Spleen (tissue), 11 donors: ENCODE data around the gene SEM1. TPM values are rescaled to one million over a fixed set of nuclear protein-coding genes. Genes with fewer than 3 reads are reported as not detected.

Source experiments
- DNase-seq: peaks from one replicate; pipeline ENCODE4 v3.0.0-alpha.2; 2020
- H3K27ac ChIP-seq, 8 donors: fragments of 200-600 bp; sonication (generic) in 7 of 8; 1 replicate in 4 of 8; 2 replicates in 4 of 8; pipeline versions ENCODE4 v1.5.0 to v1.8.0; 2016 to 2021; ENCODE audit warnings: inconsistent platforms in 4 of 8, mild to moderate bottlenecking in 4 of 8, moderate library complexity in 1 of 8
- H3K27me3 ChIP-seq, 7 donors: fragments of 200-600 bp; sonication (generic) in 6 of 7; replicated peaks in 1 of 7; 1 replicate in 4 of 7; 2 replicates in 3 of 7; pipeline versions ENCODE4 v1.5.0 to v1.8.0; 2016 to 2021; ENCODE audit warnings: inconsistent platforms in 3 of 7, mild to moderate bottlenecking in 1 of 7
- H3K36me3 ChIP-seq, 6 donors: fragments of 200-600 bp; sonication (generic) in 5 of 6; 1 replicate in 4 of 6; 2 replicates in 2 of 6; pipeline versions ENCODE4 v1.5.0 to v1.8.0; 2016 to 2021; ENCODE audit warnings: inconsistent platforms in 2 of 6
- H3K4me1 ChIP-seq, 6 donors: fragments of 200-600 bp; sonication (generic) in 5 of 6; 1 replicate in 3 of 6; 2 replicates in 3 of 6; pipeline versions ENCODE4 v1.5.0 to v1.8.0; 2016 to 2021; ENCODE audit warnings: inconsistent platforms in 3 of 6
- H3K4me3 ChIP-seq, 8 donors: fragments of 200-600 bp; sonication (generic) in 7 of 8; 1 replicate in 4 of 8; 2 replicates in 4 of 8; pipeline versions ENCODE4 v1.5.0 to v1.8.0; 2016 to 2021; ENCODE audit warnings: inconsistent platforms in 4 of 8, mild to moderate bottlenecking in 4 of 8, moderate library complexity in 2 of 8
- H3K9me3 ChIP-seq, 8 donors: fragments of 200-600 bp; sonication (generic) in 7 of 8; 1 replicate in 4 of 8; 2 replicates in 4 of 8; pipeline versions ENCODE4 v1.5.0 to v1.8.0; 2016 to 2021; ENCODE audit warnings: inconsistent platforms in 4 of 8
- CTCF ChIP-seq, 11 experiments: fragments of 200-600 bp in 7 of 11; fragments of 450-650 bp in 4 of 11; sonication (generic) in 4 of 11; IDR thresholded peaks in 8 of 11; conservative IDR thresholded peaks in 3 of 11; 1 replicate in 7 of 11; 2 replicates in 4 of 11; pipeline versions ENCODE4 v1.4.0 to v1.8.0; 2016 to 2021; ENCODE audit warnings: antibody characterized with exemption in 11 of 11, inconsistent platforms in 4 of 11, mild to moderate bottlenecking in 1 of 11
- POLR2A ChIP-seq, 3 donors: fragments of 450-650 bp; IDR thresholded peaks; one replicate each; pipeline ENCODE4 v1.5.1; 2017; ENCODE audit warnings: antibody characterized with exemption in 3 of 3, mild to moderate bottlenecking in 1 of 3
- POLR2AphosphoS5 ChIP-seq, 3 donors: sonication (generic); formaldehyde crosslinking; IDR thresholded peaks; one replicate each; pipeline ENCODE4 v1.5.1; 2017; ENCODE audit warnings: antibody characterized with exemption in 3 of 3
- WGBS, 5 donors: extraction: QIAGEN DNeasy Blood & Tissue Kit in 3 of 5; methylation state at CpG; one replicate each; pipeline versions ENCODE4 v1.1.5 to v1.1.7; 2013 to 2018; 5-methylcytosine and 5-hydroxymethylcytosine counted together
- intact Hi-C: fragments of 100-400 bp; cut with DNase I; formaldehyde crosslinking; loops from one replicate; pipeline ENCODE4 v1.15.0; 2023; ENCODE audit warnings: low total_unique reads
- polyA plus RNA-seq, 3 donors: library from polyadenylated mRNA; stranded (reverse); fragments of 200-250 nt; gene quantifications; one replicate each; pipeline ENCODE4 v1.2.1, GENCODE V29; 2013
- total RNA-seq, 7 donors: library from RNA; depleted of rRNA in 3 of 7; stranded (reverse); fragments of >200 nt in 3 of 7; fragmentation: NEBNext Ultra II Directional in 4 of 7; extraction: Animal tissue kit (Norgen Biotek cat#: 25700) in 4 of 7; gene quantifications; one replicate each; pipeline versions ENCODE4 v1.1.0 to v1.2.1, GENCODE V29; 2016 to 2021
- donor health status: healthy with polysubstance abuse.
- donor health status: DM: no; HTN: no; CAD: no; lungs with moderate emphysema.
- donor health status: DM: no; HTN: no; CAD: no.
- donor health status: Bipolar disorder and iron deficiency.
- donor health status: healthy.
- donor health status: DM: no; HTN: no; CAD: no.
- donor health status: DM: yes; HTN: yes; CAD: no.

The SEM1 gene
- total and polyA plus RNA-seq, 10 donors, result 15.5 to 78.6 (median 39.9) TPM

DNA sequence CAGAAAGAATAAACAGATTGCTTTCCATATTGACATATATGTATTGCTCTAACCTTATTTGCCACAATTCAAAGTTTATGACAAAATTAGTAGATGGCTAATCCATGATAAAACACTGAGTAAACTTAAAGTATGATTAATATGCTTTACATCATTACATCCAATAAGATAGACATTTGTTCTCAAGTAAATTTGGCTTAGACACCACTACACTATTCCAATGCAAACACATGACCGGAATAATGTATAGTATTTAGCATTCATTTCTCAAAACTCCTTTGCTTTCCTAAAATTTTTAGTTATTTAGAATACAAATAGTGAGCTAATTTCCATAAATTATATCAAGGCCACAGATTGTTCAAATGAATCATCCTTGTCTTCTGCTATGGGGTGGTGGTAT, 20.2 kb downstream of the SEM1 start:
- Histone ChIP-seq H3K27me3 (no peaks in the 10 kb centered on the region), H3K4me1 (peaks cover 0 to 39% (median 13%) of the 10 kb centered on the region in 6 donors), H3K9me3 (no peaks in the 10 kb centered on the region), H3K36me3 (peaks cover 0 to 79% (median 13%) of the 10 kb centered on the region in 6 donors), H3K4me3 (no peak overlapping the region), H3K27ac (no peak overlapping the region)
- intact Hi-C loops, result no loop called here
- DNase-seq, result no peak
- TF ChIP-seq CTCF (IDR thresholded peaks at IDR 0.05 in 8 of 11, conservative IDR thresholded peaks at IDR 0.05 in 3 of 11) (no peak), POLR2AphosphoS5 (IDR thresholded peaks at IDR 0.05) (no peak), POLR2A (IDR thresholded peaks at IDR 0.05) (no peak)
- 96 to 100% (median 100%) methylated on average over 1 of the region's 1 CpG for WGBS, 5 donors

GRCh38 chr7:96686305-96686704, 23.3 kb downstream of the SEM1 start:
- peaks cover 0 to 72% (median 13%) of the 10 kb centered on the region in 6 donors for H3K36me3 ChIP-seq
- H3K4me1 ChIP-seq, result peaks cover 0 to 22% (median 13%) of the 10 kb centered on the region in 6 donors
- TF ChIP-seq POLR2A (IDR thresholded peaks at IDR 0.05) (no peak), POLR2AphosphoS5 (IDR thresholded peaks at IDR 0.05) (no peak), CTCF (IDR thresholded peaks at IDR 0.05 in 8 of 11, conservative IDR thresholded peaks at IDR 0.05 in 3 of 11) (no peak)
- H3K9me3 ChIP-seq, result peaks cover 0 to 25% (median 7%) of the 10 kb centered on the region in 8 donors
- no peak overlapping the region for H3K4me3 ChIP-seq
- intact Hi-C loops, result no loop called here
- no peak for DNase-seq
- H3K27me3 ChIP-seq, result no peaks in the 10 kb centered on the region
- no peak overlapping the region for H3K27ac ChIP-seq

DNA sequence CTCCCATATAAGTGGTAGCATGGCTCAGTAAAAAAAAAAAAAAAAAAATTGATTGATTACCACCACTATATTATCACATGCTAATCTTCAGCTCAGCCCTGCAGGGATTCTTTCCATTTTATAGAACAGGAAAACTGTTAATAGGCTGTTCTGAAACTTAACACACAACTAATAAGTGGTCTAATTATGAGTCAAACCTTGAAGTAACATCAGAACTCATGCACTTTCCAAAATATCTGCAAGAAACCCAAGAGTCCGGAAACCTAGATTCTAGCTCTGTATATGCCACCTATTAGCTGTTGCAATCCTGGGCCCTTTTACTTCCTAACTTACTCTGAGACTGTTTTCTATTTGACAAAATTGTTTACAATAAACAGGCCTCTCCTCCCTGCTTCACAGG, 23.9 kb downstream of the SEM1 start:
- no peak for DNase-seq
- Histone ChIP-seq H3K36me3 (peaks cover 0 to 66% (median 12%) of the 10 kb centered on the region in 6 donors), H3K9me3 (peaks cover 0 to 25% (median 7%) of the 10 kb centered on the region in 8 donors), H3K4me1 (peaks cover 0 to 22% (median 13%) of the 10 kb centered on the region in 6 donors), H3K27ac (no peak overlapping the region), H3K27me3 (no peaks in the 10 kb centered on the region), H3K4me3 (no peak overlapping the region)
- 55 to 86% (median 68%) methylated on average over 1 of the region's 1 CpG for WGBS, 5 donors
- no peak for TF ChIP-seq POLR2AphosphoS5 (IDR thresholded peaks at IDR 0.05)
- no peak for TF ChIP-seq POLR2A (IDR thresholded peaks at IDR 0.05)
- TF ChIP-seq CTCF (IDR thresholded peaks at IDR 0.05 in 8 of 11, conservative IDR thresholded peaks at IDR 0.05 in 3 of 11), result no peak
- intact Hi-C loops, result no loop called here

- no peaks in the 10 kb centered on the region for H3K27me3 ChIP-seq
- no peak overlapping the region for H3K4me3 ChIP-seq
- H3K9me3 ChIP-seq, result peaks cover 0 to 25% (median 7%) of the 10 kb centered on the region in 8 donors
- intact Hi-C loops, result no loop called here
- no peak for DNase-seq
- TF ChIP-seq POLR2A (IDR thresholded peaks at IDR 0.05) (no peak), POLR2AphosphoS5 (IDR thresholded peaks at IDR 0.05) (no peak), CTCF (IDR thresholded peaks at IDR 0.05 in 8 of 11, conservative IDR thresholded peaks at IDR 0.05 in 3 of 11) (no peak)
- WGBS, 5 donors, result 30 to 43% (median 34%) methylated on average over 3 of the region's 3 CpGs
- peaks cover 0 to 22% (median 13%) of the 10 kb centered on the region in 6 donors for H3K4me1 ChIP-seq
- H3K36me3 ChIP-seq, result peaks cover 0 to 62% (median 10%) of the 10 kb centered on the region in 6 donors
- no peak overlapping the region for H3K27ac ChIP-seq
Observed at GRCh38 chr7:96685353-96685752, 24.3 kb downstream of the SEM1 start.
